ENCODE results near the gene PSAPL1. TPM values are rescaled to one million over a fixed set of nuclear protein-coding genes. Genes with fewer than 3 reads are reported as not detected.

PSAPL1 gene
- total RNA-seq, 1 donor from 2014 or later: 0.14 TPM

DNA sequence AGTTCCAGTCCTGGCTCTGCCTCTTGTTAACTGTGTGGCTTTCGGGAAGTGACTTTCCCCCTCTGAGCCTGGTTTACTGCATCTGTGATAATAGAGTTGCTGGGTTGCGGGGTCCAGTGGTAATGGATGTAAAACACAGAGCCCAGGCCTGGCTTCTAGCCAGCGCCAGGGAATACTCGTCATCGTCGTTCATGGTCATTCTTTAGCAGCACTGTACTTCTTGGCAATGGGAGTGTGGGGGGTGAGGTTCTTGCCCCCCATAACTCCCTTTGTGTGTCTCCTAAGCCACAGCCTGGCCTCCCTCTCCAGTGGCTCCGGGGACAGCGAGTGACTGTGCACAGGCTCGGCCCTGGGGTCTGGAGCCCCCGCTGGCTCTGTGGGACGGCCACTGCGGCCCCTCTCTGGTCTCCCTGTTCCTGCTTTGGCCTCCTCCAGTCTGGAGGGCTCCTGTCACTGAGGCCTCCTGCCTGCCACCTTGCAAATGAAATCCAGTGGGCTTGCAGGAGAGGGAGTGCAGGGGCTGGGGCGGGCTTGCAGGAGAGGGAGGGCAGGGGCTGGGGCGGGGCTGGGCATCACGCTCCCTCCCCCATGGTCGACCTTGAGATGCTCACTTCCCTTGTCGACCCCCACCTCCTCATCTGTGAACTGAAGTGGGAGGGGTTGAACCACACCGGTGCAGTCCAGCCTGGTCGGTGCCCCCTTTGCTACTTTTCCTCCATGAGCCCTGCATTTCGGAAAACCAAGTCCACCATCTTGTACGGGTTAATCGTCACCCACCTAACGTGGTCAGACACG is 13.2 kb downstream of the PSAPL1 start:
- H3K27me3 ChIP-seq: no peaks in the 10 kb centered on the region
- no peaks in the 10 kb centered on the region for H3K36me3 ChIP-seq
- ATAC-seq (no peak), DNase-seq (peak; percentile 49)
- no peak overlapping the region for H3K4me3 ChIP-seq
- no peaks in the 10 kb centered on the region for H3K4me1 ChIP-seq
- no peaks in the 10 kb centered on the region for H3K9me3 ChIP-seq
- H3K27ac ChIP-seq: no peak overlapping the region
- TF ChIP-seq, protein P1, sequence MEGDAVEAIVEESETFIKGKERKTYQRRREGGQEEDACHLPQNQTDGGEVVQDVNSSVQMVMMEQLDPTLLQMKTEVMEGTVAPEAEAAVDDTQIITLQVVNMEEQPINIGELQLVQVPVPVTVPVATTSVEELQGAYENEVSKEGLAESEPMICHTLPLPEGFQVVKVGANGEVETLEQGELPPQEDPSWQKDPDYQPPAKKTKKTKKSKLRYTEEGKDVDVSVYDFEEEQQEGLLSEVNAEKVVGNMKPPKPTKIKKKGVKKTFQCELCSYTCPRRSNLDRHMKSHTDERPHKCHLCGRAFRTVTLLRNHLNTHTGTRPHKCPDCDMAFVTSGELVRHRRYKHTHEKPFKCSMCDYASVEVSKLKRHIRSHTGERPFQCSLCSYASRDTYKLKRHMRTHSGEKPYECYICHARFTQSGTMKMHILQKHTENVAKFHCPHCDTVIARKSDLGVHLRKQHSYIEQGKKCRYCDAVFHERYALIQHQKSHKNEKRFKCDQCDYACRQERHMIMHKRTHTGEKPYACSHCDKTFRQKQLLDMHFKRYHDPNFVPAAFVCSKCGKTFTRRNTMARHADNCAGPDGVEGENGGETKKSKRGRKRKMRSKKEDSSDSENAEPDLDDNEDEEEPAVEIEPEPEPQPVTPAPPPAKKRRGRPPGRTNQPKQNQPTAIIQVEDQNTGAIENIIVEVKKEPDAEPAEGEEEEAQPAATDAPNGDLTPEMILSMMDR (IDR thresholded peaks at IDR 0.05): no peak
- intact Hi-C loops (cut with DNase I): no loop called here

DNA sequence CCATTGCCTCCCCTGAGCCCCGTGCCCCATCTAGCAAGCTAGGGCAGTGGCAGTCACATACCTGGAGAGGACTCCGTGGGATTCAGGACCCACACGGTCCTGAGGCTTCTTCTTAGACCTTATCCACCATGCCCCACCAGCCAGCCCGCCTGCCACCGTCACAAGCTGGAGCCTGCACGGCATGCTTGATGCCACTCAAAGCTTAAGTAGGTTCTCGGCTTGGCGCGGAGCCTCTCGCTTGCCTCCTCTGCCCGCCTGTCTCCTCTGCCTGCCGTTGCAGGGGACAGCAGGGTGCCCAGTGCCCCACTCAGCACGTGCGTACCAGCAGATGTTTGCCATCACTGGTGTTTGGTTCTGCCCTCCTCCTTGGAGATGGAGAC is 14.1 kb downstream of the PSAPL1 start:
- H3K27me3 ChIP-seq: no peaks in the 10 kb centered on the region
- peak; percentile 71 for ATAC-seq
- DNase-seq: peak; percentile 80
- TF ChIP-seq, protein P1 (IDR thresholded peaks at IDR 0.05): no peak
- no peak overlapping the region for H3K27ac ChIP-seq
- H3K4me1 ChIP-seq: no peaks in the 10 kb centered on the region
- no peaks in the 10 kb centered on the region for H3K9me3 ChIP-seq
- no peaks in the 10 kb centered on the region for H3K36me3 ChIP-seq
- intact Hi-C loops (cut with DNase I): no loop called here
- H3K4me3 ChIP-seq: no peak overlapping the region

DNA sequence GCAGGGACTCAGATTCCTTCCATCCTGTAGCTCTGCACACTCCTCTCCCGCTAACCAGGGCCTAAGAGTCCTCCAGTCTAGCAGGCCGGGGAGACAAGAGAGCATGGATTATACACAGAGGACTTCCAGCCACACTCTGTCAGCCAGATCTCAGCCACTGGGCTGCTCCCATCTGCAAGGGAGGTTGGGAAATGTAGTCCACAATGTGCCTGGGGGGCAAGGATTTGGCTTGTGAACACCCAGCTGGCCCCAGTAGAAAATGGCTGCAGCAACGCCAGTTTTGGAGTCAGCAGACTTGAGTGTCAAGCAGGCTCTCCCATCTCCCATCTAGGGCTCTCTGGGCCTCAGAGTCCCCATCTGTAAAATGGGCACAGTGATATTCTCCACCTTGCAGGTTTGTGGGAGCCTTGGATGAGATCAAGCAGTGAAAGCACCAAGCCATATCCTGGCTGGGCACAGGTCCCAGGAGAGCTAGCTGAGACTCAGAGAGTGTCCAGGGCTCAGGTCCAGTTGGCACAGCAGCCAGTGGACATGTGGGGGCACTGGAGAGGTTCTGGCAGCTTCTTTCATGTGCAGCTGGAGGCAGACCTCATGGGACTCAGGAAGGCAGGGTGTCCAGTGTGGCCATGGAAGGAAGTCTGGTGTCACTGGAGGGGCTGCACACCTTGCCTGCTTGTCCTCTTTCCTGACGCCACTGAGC is 14.6 kb downstream of the PSAPL1 start:
- intact Hi-C loops (cut with DNase I): no loop called here
- Histone ChIP-seq H3K4me3 (no peak overlapping the region), H3K36me3 (no peaks in the 10 kb centered on the region), H3K27me3 (no peaks in the 10 kb centered on the region), H3K27ac (no peak overlapping the region), H3K9me3 (no peaks in the 10 kb centered on the region), H3K4me1 (no peaks in the 10 kb centered on the region)
- TF ChIP-seq, protein P1 (IDR thresholded peaks at IDR 0.05): no peak
- no peak for ATAC-seq
- no peak for DNase-seq

DNA sequence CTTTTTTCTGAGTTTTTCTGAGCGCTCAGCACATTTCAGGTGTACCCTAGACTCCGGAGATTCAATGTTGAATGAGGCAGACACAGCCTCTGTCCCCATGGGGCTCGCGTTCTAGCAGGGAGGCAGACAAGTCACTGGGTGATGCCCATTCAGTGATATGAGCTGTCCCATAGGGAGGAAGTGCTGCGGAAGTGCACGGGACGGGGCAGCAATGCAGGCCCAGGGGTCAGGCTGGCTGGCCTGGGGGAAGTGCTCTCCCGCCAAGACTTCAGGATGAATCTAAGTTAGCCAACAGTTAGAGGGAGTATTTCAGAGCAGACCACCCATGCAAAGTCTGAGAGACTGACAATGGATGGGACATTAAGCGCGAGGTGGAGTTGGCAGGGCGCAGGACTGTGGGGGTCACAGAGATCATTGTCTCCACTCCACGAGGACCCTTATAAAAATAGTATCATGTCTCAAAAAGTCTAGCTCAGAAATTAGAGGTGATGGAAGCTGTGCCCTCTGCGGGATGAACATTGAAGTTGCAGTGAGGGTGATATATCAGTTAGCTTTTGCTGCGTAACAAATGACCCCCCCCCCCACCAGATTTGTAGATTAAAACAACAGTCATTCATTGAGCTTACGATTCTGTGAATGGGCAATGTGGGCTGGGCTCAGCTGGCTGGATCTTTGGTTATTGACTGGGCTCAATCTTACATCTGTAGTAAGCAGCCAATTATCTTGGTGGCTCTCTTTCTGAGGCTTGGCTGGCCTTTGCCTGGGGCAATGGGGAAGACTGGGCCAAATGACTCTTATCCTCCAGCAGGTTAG is 16.4 kb downstream of the PSAPL1 start:
- DNase-seq: peak; percentile 35
- no peaks in the 10 kb centered on the region for H3K36me3 ChIP-seq
- no peaks in the 10 kb centered on the region for H3K27me3 ChIP-seq
- no peak for ATAC-seq
- intact Hi-C loops (cut with DNase I): no loop called here
- H3K4me1 ChIP-seq: no peaks in the 10 kb centered on the region
- TF ChIP-seq, protein P1 (IDR thresholded peaks at IDR 0.05): no peak
- no peak overlapping the region for H3K4me3 ChIP-seq
- H3K9me3 ChIP-seq: no peaks in the 10 kb centered on the region
- H3K27ac ChIP-seq: no peak overlapping the region

DNA sequence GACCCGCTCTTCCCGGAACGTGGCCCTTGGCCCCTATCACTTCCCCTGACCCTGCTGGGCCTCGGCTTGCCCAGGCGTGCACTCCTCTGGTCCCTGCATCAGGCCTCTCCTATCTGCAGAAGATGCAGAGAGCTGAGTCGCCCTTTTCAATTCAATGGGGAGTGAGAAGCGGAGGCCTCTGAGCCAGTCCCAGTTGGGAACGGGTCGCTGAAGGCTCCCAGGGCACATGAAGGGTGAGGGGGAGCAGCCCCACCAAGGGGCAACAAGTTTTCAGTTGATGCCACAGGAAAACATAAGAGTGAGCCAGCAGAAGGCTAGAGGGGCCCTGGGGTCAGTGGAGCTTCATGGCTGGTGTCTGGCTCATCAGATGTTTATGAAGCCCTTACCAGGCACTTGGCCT is 17.1 kb downstream of the PSAPL1 start:
- no peak for ATAC-seq

More for the DNA sequence above, 17.1 kb downstream of the PSAPL1 start:
- Histone ChIP-seq H3K36me3 (no peaks in the 10 kb centered on the region), H3K9me3 (no peaks in the 10 kb centered on the region), H3K4me3 (no peak overlapping the region), H3K27me3 (no peaks in the 10 kb centered on the region), H3K4me1 (no peaks in the 10 kb centered on the region), H3K27ac (no peak overlapping the region)
- intact Hi-C loops (cut with DNase I): no loop called here
- DNase-seq: peak; percentile 29
- TF ChIP-seq, protein P1 (IDR thresholded peaks at IDR 0.05): no peak

All from upper lobe of right lung (tissue), 1 donor.